Measurements from ENCODE around the gene AQP12B. TPM values are rescaled to one million over a fixed set of nuclear protein-coding genes. Genes with fewer than 3 reads are reported as not detected.

Gene AQP12B
- total RNA-seq, 3 donors from 2014 or later (not counting 1 experiment from before 2014, with no cell fraction given), result not detected

- no peaks in the 10 kb centered on the region for H3K4me1 Mint-ChIP-seq
- intact Hi-C loops (cut with micrococcal nuclease), result no loop called here
- no peaks in the 10 kb centered on the region for H3K27me3 Mint-ChIP-seq (ENCODE audit: low read depth in 2 of 2)
- no peak overlapping the region for H3K4me3 Mint-ChIP-seq
- TF ChIP-seq CTCF (IDR thresholded peaks at IDR 0.05), result no peak
- whole genome bisulfite sequencing (ENCODE audit: insufficient coverage), result 88% methylated on average over 18 of the region's 18 CpGs
- Histone ChIP-seq H3K9me3 (ENCODE audit: control insufficient read depth, insufficient read depth, low read length) (no peaks in the 10 kb centered on the region), H3K27me3 (ENCODE audit: control insufficient read depth, insufficient read depth, low read length) (no peaks in the 10 kb centered on the region), H3K27ac (ENCODE audit: low read length) (no peak overlapping the region), H3K4me1 (ENCODE audit: control insufficient read depth, insufficient read depth, low read length) (no peaks in the 10 kb centered on the region), H3K36me3 (ENCODE audit: control insufficient read depth, insufficient read depth, low read length) (no peaks in the 10 kb centered on the region), H3K4me3 (ENCODE audit: low read length) (no peak overlapping the region)
- H3K27ac Mint-ChIP-seq, result no peak overlapping the region
- no peaks in the 10 kb centered on the region for H3K9me3 Mint-ChIP-seq
- H3K36me3 Mint-ChIP-seq, result no peaks in the 10 kb centered on the region
- no peak for DNase-seq
- ATAC-seq, result no peak
Observed at GRCh38 chr2:240717181-240717641, 34.5 kb upstream of the AQP12B start.

- no peak overlapping the region for H3K4me3 Mint-ChIP-seq
- ATAC-seq (no peak), DNase-seq (no peak)
- intact Hi-C loops (cut with micrococcal nuclease), result no loop called here
- H3K4me3 ChIP-seq (ENCODE audit: low read length), result no peak overlapping the region
- H3K27ac ChIP-seq (ENCODE audit: low read length), result no peak overlapping the region
- no peaks in the 10 kb centered on the region for H3K27me3 Mint-ChIP-seq (ENCODE audit: low read depth in 2 of 2)
- H3K9me3 Mint-ChIP-seq, result no peaks in the 10 kb centered on the region
- WGBS (ENCODE audit: insufficient coverage), result 93% methylated on average over 23 of the region's 23 CpGs
- no peaks in the 10 kb centered on the region for H3K9me3 ChIP-seq (ENCODE audit: control insufficient read depth, insufficient read depth, low read length)
- no peaks in the 10 kb centered on the region for H3K36me3 Mint-ChIP-seq
- no peak overlapping the region for H3K27ac Mint-ChIP-seq
- no peak for TF ChIP-seq CTCF (IDR thresholded peaks at IDR 0.05)
- no peaks in the 10 kb centered on the region for H3K36me3 ChIP-seq (ENCODE audit: control insufficient read depth, insufficient read depth, low read length)
- H3K4me1 ChIP-seq (ENCODE audit: control insufficient read depth, insufficient read depth, low read length), result no peaks in the 10 kb centered on the region
- no peaks in the 10 kb centered on the region for H3K4me1 Mint-ChIP-seq
- H3K27me3 ChIP-seq (ENCODE audit: control insufficient read depth, insufficient read depth, low read length), result no peaks in the 10 kb centered on the region
Observed at GRCh38 chr2:240716130-240716798, 33.6 kb upstream of the AQP12B start.

DNA sequence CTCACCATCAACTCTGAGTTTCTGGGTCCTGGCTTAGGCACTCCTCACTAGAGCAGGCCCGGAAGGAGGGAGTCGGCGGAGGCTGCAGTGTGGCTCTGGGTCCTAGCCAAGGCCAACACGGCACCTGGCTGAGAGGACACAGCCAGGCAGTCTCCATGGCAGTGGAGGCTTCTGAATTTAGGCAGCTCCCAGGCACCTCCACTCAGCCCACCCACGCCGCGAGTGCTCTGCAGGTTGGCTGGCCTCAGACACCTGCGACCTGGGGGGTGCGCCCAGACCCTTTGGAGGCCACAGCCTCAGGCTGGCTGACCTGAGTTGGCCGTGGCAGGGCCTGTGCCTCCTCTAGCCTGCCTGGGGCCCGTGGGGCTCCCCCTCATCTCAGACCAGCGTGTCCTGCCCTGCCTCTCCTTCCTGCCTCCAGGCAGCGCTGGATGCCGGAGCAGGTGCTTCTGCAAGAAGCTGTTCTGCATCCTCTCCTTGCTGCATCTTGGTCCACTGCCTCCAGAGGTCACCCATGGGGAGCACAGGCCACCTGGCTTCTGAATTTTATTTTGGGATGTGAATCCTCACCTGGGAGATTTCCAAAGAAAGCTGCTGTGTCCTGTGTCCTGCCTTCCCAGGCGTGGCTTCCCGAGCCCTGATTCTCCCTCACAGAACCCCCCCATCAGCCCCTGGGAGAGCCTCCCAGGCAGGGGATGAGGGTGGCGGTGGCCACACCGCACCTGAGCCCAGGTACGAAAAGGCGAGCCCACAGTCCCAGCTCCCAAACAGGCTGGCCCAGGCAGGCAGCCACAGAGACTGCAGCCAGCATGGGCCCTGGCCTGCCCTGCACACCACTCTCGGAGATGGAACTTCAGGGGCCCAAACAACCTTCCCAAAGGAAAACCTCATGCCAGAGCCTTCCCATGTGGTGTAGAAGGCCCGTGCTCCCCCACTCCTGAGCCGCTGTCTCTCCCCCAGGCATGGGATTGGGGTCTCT is 32.4 kb upstream of the AQP12B start:
- no peak overlapping the region for H3K27ac ChIP-seq (ENCODE audit: low read length)
- DNase-seq (no peak), ATAC-seq (no peak)
- no peak overlapping the region for H3K4me3 ChIP-seq (ENCODE audit: low read length)
- H3K36me3 Mint-ChIP-seq, result no peaks in the 10 kb centered on the region
- no peaks in the 10 kb centered on the region for H3K9me3 ChIP-seq (ENCODE audit: control insufficient read depth, insufficient read depth, low read length)
- no peaks in the 10 kb centered on the region for H3K4me1 Mint-ChIP-seq
- no peak overlapping the region for H3K4me3 Mint-ChIP-seq
- no peaks in the 10 kb centered on the region for H3K36me3 ChIP-seq (ENCODE audit: control insufficient read depth, insufficient read depth, low read length)
- 88% methylated on average over 23 of the region's 23 CpGs for WGBS (ENCODE audit: insufficient coverage)
- TF ChIP-seq CTCF (IDR thresholded peaks at IDR 0.05), result no peak
- H3K4me1 ChIP-seq (ENCODE audit: control insufficient read depth, insufficient read depth, low read length), result no peaks in the 10 kb centered on the region
- H3K9me3 Mint-ChIP-seq, result no peaks in the 10 kb centered on the region
- no peaks in the 10 kb centered on the region for H3K27me3 Mint-ChIP-seq (ENCODE audit: low read depth in 2 of 2)
- H3K27ac Mint-ChIP-seq, result no peak overlapping the region
- intact Hi-C loops (cut with micrococcal nuclease), result no loop called here
- H3K27me3 ChIP-seq (ENCODE audit: control insufficient read depth, insufficient read depth, low read length), result no peaks in the 10 kb centered on the region

Measured in natural killer cell (primary cell).